GM13977 (cell line): ENCODE data around the gene DDC.
"Not testable (repeated sequence)": the region's sequence is repeated elsewhere in the genome, so short reads cannot be mapped to it uniquely, and the experiment has no call there.

ENCODE experiments used
- DNase-seq: peaks from one replicate; pipeline ENCODE4 v3.0.0; 2012; ENCODE audit warnings: low spot score
- in situ Hi-C: fragments of 300-500 bp; cut with MboI; formaldehyde crosslinking; loops from one replicate; pipeline ENCODE4 v1.12.0; 2022; ENCODE audit warnings: low sequenced_read_pairs, low pct_unique_long_range_greater_than_20kb, mixed read lengths, inconsistent platforms; ENCODE audit not compliant: unreplicated experiment
- TF ChIP-seq, protein P1 (sequence below): IDR thresholded peaks from 2 replicates; pipeline ENCODE4 v1.5.1; 2012; ENCODE audit warnings: mild to moderate bottlenecking, control low read depth; ENCODE audit not compliant: insufficient read depth; ENCODE audit errors: extremely low read depth, missing control alignments

DDC gene

DNA sequence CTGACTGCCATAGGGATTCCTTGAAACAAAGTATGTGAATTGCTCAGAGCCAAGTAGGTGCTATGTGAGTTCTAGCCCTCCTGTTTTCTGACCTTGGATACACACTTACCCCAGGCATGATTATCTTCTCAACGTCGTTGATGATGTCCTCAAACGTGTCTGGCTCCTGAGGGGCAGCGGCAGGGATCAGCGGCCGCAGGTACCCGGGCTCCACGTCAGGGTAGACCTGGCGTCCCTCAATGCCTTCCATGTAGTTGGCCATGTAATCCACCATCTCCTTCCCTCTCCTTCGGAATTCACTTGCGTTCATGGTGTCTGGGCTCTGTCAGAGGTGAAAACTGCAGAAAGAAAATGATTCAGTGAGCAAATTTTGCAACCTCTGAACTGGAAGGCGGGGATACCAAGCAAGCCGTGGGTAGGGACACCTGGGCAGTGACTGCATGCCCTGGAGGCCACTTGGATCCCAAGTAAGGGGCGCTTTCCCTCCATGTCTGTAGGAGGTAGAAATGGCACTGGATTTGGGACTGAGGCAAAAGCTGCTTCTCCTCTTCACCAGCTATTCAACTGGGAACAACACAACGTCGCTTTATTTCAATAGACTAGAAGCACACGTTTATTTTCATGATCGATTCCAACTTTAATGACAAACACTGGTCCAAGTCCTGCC lies 21.3 kb downstream of the DDC start:
- no peak for DNase-seq
- TF ChIP-seq, protein P1, sequence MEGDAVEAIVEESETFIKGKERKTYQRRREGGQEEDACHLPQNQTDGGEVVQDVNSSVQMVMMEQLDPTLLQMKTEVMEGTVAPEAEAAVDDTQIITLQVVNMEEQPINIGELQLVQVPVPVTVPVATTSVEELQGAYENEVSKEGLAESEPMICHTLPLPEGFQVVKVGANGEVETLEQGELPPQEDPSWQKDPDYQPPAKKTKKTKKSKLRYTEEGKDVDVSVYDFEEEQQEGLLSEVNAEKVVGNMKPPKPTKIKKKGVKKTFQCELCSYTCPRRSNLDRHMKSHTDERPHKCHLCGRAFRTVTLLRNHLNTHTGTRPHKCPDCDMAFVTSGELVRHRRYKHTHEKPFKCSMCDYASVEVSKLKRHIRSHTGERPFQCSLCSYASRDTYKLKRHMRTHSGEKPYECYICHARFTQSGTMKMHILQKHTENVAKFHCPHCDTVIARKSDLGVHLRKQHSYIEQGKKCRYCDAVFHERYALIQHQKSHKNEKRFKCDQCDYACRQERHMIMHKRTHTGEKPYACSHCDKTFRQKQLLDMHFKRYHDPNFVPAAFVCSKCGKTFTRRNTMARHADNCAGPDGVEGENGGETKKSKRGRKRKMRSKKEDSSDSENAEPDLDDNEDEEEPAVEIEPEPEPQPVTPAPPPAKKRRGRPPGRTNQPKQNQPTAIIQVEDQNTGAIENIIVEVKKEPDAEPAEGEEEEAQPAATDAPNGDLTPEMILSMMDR, result no peak
- in situ Hi-C loops, result no loop called here

DNA sequence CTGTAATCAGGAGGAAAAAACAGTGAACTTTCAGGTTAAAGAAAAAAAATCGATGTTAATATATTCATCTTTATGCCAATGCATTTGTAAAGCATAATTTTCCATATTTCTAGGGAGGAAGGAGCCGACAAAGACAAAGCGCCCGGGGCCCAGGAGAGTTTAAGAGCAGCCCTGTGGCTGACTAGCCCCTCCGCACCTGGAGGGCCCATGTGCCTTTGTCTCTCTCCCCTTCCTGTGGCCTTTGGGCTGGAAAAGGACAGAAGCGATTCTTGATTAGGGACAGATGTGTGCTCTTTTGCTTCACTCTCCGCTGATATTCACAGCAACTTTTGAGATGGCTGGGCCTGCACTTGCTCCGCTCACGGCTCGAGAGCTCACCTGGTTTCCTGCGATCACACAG lies 23.1 kb downstream of the DDC start:
- DNase-seq, result no peak
- in situ Hi-C loops, result no loop called here

GRCh38 chr7:50540785-50541579 lies 24.2 kb downstream of the DDC start:
- DNase-seq, result no peak
- TF ChIP-seq, protein P1, result no peak
- in situ Hi-C loops, result no loop called here

More for the DNA sequence above, 23.1 kb downstream of the DDC start:
- TF ChIP-seq, protein P1, result no peak

- TF ChIP-seq, protein P1, result no peak
- in situ Hi-C loops, result no loop called here
- no peak for DNase-seq
Measured at GRCh38 chr7:50539725-50540124, 25.5 kb downstream of the DDC start.

DNA sequence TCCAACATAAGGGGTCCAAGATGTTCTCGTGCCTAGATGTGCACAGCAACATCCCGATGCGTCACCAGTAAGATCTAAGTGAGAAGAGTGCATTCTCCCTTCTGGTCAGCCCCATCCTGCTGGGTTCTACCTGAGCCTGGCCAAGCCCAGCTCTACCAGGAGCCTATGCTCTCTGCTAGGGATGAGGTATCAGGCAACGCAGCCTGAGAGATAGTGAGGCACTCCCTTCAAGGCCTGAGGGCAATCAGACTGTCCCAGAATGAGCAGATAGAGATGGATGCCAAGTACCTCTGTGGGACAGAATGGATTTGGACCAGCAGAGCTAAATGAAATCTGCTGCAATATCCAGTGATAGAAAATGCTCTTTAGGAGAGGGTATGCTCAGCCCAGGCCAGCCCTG lies 26.7 kb downstream of the DDC start:
- no peak for DNase-seq
- in situ Hi-C loops, result no loop called here
- TF ChIP-seq, protein P1, result no peak

- DNase-seq, result no peak
- TF ChIP-seq, protein P1, result no peak
- in situ Hi-C loops, result no loop called here
Measured at GRCh38 chr7:50537417-50537816, 27.8 kb downstream of the DDC start.

- in situ Hi-C loops, DNase-seq: not testable (repeated sequence)
Measured at GRCh38 chr7:50535291-50535711, 29.9 kb downstream of the DDC start.
